H1 (cell line): Measurements from ENCODE around the gene NKD2. TPM values are rescaled to one million over a fixed set of nuclear protein-coding genes. Genes with fewer than 3 reads are reported as not detected.

Source experiments
- CTCF ChIA-PET: fragments of 300-600 bp; sonication (Branson Sonifier 250); formaldehyde crosslinking; loops from one replicate; lab custom pipeline; 2021; ENCODE audit not compliant: partially characterized antibody; lab: Charles Lee
- POLR2A ChIA-PET: fragments of 300-600 bp; sonication (Branson Sonifier 250); formaldehyde crosslinking; loops from one replicate; lab custom pipeline; 2021; ENCODE audit warnings: inconsistent platforms; ENCODE audit not compliant: partially characterized antibody; lab: Charles Lee
- DNase-seq, 2 experiments: peaks; one replicate each; pipeline versions ENCODE4 v3.0.0 to v3.0.0-alpha.2; 2010 to 2022; ENCODE audit warnings: low spot score in 2 of 2, low read depth in 1 of 2, mixed read lengths in 1 of 2
- FAIRE-seq: peaks from 2 replicates; lab custom pipeline; 2011; peaks lifted over from hg19 to GRCh38; lab: Jason Lieb, UNC
- H2AFZ ChIP-seq: 2 replicates; pipeline ENCODE4 v1.8.1; 2012; ENCODE audit warnings: low read length, inconsistent platforms
- H2AK5ac ChIP-seq: 2 replicates; pipeline ENCODE4 v1.6.1; 2013; ENCODE audit warnings: low read depth, low read length
- H2BK120ac ChIP-seq: replicated peaks from 2 replicates; pipeline ENCODE3; 2013; ENCODE audit warnings: low read depth, low read length, inconsistent platforms
- H2BK12ac ChIP-seq: 2 replicates; pipeline ENCODE4 v1.6.1; 2013; ENCODE audit warnings: low read depth, low read length
- H2BK15ac ChIP-seq: 2 replicates; pipeline ENCODE4 v1.6.1; 2013; ENCODE audit warnings: low read length
- H2BK20ac ChIP-seq: 2 replicates; pipeline ENCODE4 v1.6.1; 2013; ENCODE audit warnings: low read length
- H2BK5ac ChIP-seq: 2 replicates; pipeline ENCODE4 v1.6.1; 2013; ENCODE audit warnings: low read depth, low read length
- H3K14ac ChIP-seq: 2 replicates; pipeline ENCODE4 v1.6.1; 2013; ENCODE audit warnings: inconsistent platforms; ENCODE audit not compliant: insufficient read length
- H3K18ac ChIP-seq: 2 replicates; pipeline ENCODE4 v1.6.1; 2013; ENCODE audit warnings: low read length; ENCODE audit errors: extremely low read depth
- H3K23ac ChIP-seq: 2 replicates; pipeline ENCODE4 v1.6.1; 2013; ENCODE audit warnings: inconsistent platforms; ENCODE audit not compliant: insufficient read length
- H3K23me2 ChIP-seq: 2 replicates; pipeline ENCODE4 v1.6.1; 2013; ENCODE audit warnings: low read depth, low read length
- H3K27ac ChIP-seq: 2 replicates; pipeline ENCODE4 v1.6.1; 2011; ENCODE audit warnings: low read depth, low read length, inconsistent platforms
- H3K27me3 ChIP-seq, 4 experiments: replicated peaks in 1 of 4; 1 replicate in 1 of 4; 2 replicates in 3 of 4; pipeline versions ENCODE4 v1.6.1 to v1.8.1; 2011 to 2013; ENCODE audit warnings: low read length in 3 of 4, mild to moderate bottlenecking in 3 of 4, inconsistent platforms in 2 of 4, mixed read lengths in 2 of 4, moderate library complexity in 1 of 4; ENCODE audit not compliant: control insufficient read depth in 3 of 4, insufficient read depth in 3 of 4; ENCODE audit errors: extremely low read depth in 1 of 4
- H3K36me3 ChIP-seq, 4 experiments: 2 replicates each; pipeline versions ENCODE4 v1.6.1 to v1.8.1; 2011 to 2013; ENCODE audit warnings: mild to moderate bottlenecking in 4 of 4, low read length in 3 of 4, moderate library complexity in 2 of 4, control low read depth in 1 of 4, inconsistent platforms in 1 of 4; ENCODE audit not compliant: insufficient read depth in 4 of 4, control insufficient read depth in 2 of 4
- H3K4ac ChIP-seq: replicated peaks from 2 replicates; pipeline ENCODE3; 2013; ENCODE audit warnings: low read length, low read depth, mixed read lengths, inconsistent platforms; ENCODE audit not compliant: insufficient read length
- H3K4me1 ChIP-seq, 4 experiments: replicated peaks in 1 of 4; 1 replicate in 1 of 4; 2 replicates in 3 of 4; pipeline versions ENCODE4 v1.6.1 to v1.8.1; 2011 to 2013; ENCODE audit warnings: low read length in 3 of 4, inconsistent platforms in 2 of 4, mixed read lengths in 1 of 4; ENCODE audit not compliant: insufficient read depth in 4 of 4, control insufficient read depth in 3 of 4
- H3K4me2 ChIP-seq, 2 experiments: 2 replicates each; pipeline versions ENCODE4 v1.6.1 to v1.8.1; 2011 to 2013; ENCODE audit warnings: low read depth in 2 of 2, low read length in 2 of 2, control low read depth in 1 of 2, inconsistent platforms in 1 of 2, mild to moderate bottlenecking in 1 of 2; ENCODE audit not compliant: insufficient read depth in 1 of 2
- H3K4me3 ChIP-seq, 4 experiments: fragments of 200-600, 300-600 bp in 1 of 4; sonication (generic), shearing (Covaris generic), sonication (Bioruptor Twin) in 1 of 4; 2 replicates each; pipeline versions ENCODE4 v1.5.1 to v1.8.1; 2011 to 2016; ENCODE audit warnings: low read length in 4 of 4, low read depth in 3 of 4, control low read depth in 2 of 4, inconsistent platforms in 2 of 4, mild to moderate bottlenecking in 2 of 4, mixed read lengths in 1 of 4, moderate library complexity in 1 of 4; ENCODE audit not compliant: insufficient read depth in 2 of 4; ENCODE audit errors: extremely low read depth in 1 of 4
- H3K56ac ChIP-seq: replicated peaks from 2 replicates; pipeline ENCODE3; 2013; ENCODE audit warnings: low read depth, mild to moderate bottlenecking, mixed read lengths, low read length, inconsistent platforms; ENCODE audit not compliant: insufficient read length
- H3K79me1 ChIP-seq: 2 replicates; pipeline ENCODE4 v1.6.1; 2013; ENCODE audit warnings: low read depth, low read length, control low read depth
- H3K79me2 ChIP-seq, 2 experiments: 2 replicates each; pipeline versions ENCODE4 v1.6.1 to v1.8.1; 2012 to 2013; ENCODE audit warnings: low read length in 2 of 2, mild to moderate bottlenecking in 2 of 2, inconsistent platforms in 1 of 2; ENCODE audit not compliant: insufficient read depth in 2 of 2, control insufficient read depth in 1 of 2
- H3K9ac ChIP-seq, 4 experiments: replicated peaks in 1 of 4; 1 replicate in 1 of 4; 2 replicates in 3 of 4; pipeline versions ENCODE4 v1.6.1 to v1.8.1; 2011 to 2013; ENCODE audit warnings: low read depth in 3 of 4, low read length in 3 of 4, control low read depth in 2 of 4, mild to moderate bottlenecking in 2 of 4, moderate library complexity in 2 of 4, inconsistent platforms in 1 of 4; ENCODE audit errors: extremely low read depth in 1 of 4
- H3K9me3 ChIP-seq, 2 experiments: 2 replicates each; pipeline versions ENCODE4 v1.6.1 to v1.8.1; 2012 to 2013; ENCODE audit warnings: mild to moderate bottlenecking in 2 of 2, moderate library complexity in 2 of 2, control low read depth in 1 of 2, inconsistent platforms in 1 of 2, low read depth in 1 of 2, low read length in 1 of 2, mixed read lengths in 1 of 2; ENCODE audit not compliant: insufficient read depth in 2 of 2
- H4K20me1 ChIP-seq, 2 experiments: replicated peaks in 1 of 2; 2 replicates each; pipeline versions ENCODE3 to v1.8.1; 2011 to 2013; ENCODE audit warnings: inconsistent platforms in 2 of 2, low read length in 2 of 2, mild to moderate bottlenecking in 1 of 2; ENCODE audit not compliant: insufficient read depth in 2 of 2, control insufficient read depth in 1 of 2
- H4K5ac ChIP-seq: 2 replicates; pipeline ENCODE4 v1.6.1; 2013; ENCODE audit warnings: low read length, low read depth, mixed read lengths, inconsistent platforms; ENCODE audit not compliant: insufficient read length
- H4K8ac ChIP-seq: 2 replicates; pipeline ENCODE4 v1.8.0; 2013; ENCODE audit warnings: mild to moderate bottlenecking, moderate library complexity, low read length, inconsistent platforms; ENCODE audit not compliant: insufficient read depth; ENCODE audit errors: extremely low read depth
- H4K91ac ChIP-seq: replicated peaks from 2 replicates; pipeline ENCODE3; 2013; ENCODE audit warnings: low read length, mixed read lengths, inconsistent platforms; ENCODE audit not compliant: insufficient read length
- ASH2L ChIP-seq: fragments of 200-600, 300-600 bp; sonication (generic); IDR thresholded peaks from one replicate; pipeline ENCODE4 v1.7.1; 2017; ENCODE audit warnings: low read length
- BCL11A ChIP-seq, 2 experiments: IDR thresholded peaks; one replicate each; pipeline ENCODE4 v1.6.1; 2011; ENCODE audit warnings: low read depth in 2 of 2, low read length in 2 of 2, mild to moderate bottlenecking in 2 of 2
- CHD1 ChIP-seq: IDR thresholded peaks from 2 replicates; pipeline ENCODE4 v1.6.1; 2012; ENCODE audit warnings: low read depth, low read length, improper control_type of control experiment
- CREB1 ChIP-seq: IDR thresholded peaks from 2 replicates; pipeline ENCODE4 v1.6.1; 2012; ENCODE audit warnings: inconsistent platforms
- GTF2F1 ChIP-seq: IDR thresholded peaks from 2 replicates; pipeline ENCODE4 v1.6.1; 2012; ENCODE audit warnings: low read depth, low read length, improper control_type of control experiment, borderline replicate concordance
- JUN ChIP-seq: IDR thresholded peaks from 2 replicates; pipeline ENCODE4 v1.6.1; 2011; ENCODE audit warnings: low read depth, mild to moderate bottlenecking, improper control_type of control experiment, low read length
- KDM4A ChIP-seq: IDR thresholded peaks from one replicate; pipeline ENCODE4 v1.7.1; 2012; ENCODE audit warnings: low read depth, mild to moderate bottlenecking, moderate library complexity, low read length, inconsistent platforms; ENCODE audit not compliant: severe bottlenecking
- KDM5A ChIP-seq: fragments of 200-600 bp; IDR thresholded peaks from 2 replicates; pipeline ENCODE4 v1.7.1; 2012; ENCODE audit warnings: mild to moderate bottlenecking, low read length, inconsistent platforms, mixed read lengths
- NANOG ChIP-seq: IDR thresholded peaks from 2 replicates; pipeline ENCODE4 v1.6.1; 2011; ENCODE audit warnings: low read length, low read depth, mild to moderate bottlenecking, inconsistent platforms; ENCODE audit not compliant: insufficient read depth, poor library complexity, severe bottlenecking
- POLR2AphosphoS5 ChIP-seq: IDR thresholded peaks from 2 replicates; pipeline ENCODE4 v1.6.1; 2011; ENCODE audit warnings: low read depth, low read length
- POU5F1 ChIP-seq: IDR thresholded peaks from 2 replicates; pipeline ENCODE4 v1.6.1; 2011; ENCODE audit warnings: low read depth, mild to moderate bottlenecking, low read length, moderate library complexity
- SIN3A ChIP-seq, 2 experiments: IDR thresholded peaks in 1 of 2; conservative IDR thresholded peaks in 1 of 2; 2 replicates each; pipeline ENCODE4 v1.6.1; 2011 to 2012; ENCODE audit warnings: low read length in 2 of 2, improper control_type of control experiment in 1 of 2, low read depth in 1 of 2, mild to moderate bottlenecking in 1 of 2
- SIX5 ChIP-seq: IDR thresholded peaks from 2 replicates; pipeline ENCODE4 v1.6.1; 2011; ENCODE audit warnings: mild to moderate bottlenecking, low read depth, low read length
- SP1 ChIP-seq: IDR thresholded peaks from 2 replicates; pipeline ENCODE4 v1.6.1; 2011; ENCODE audit warnings: low read depth, low read length
- SP2 ChIP-seq: IDR thresholded peaks from 2 replicates; pipeline ENCODE4 v1.6.1; 2012; ENCODE audit warnings: mild to moderate bottlenecking, low read length, inconsistent platforms
- ZNF274 ChIP-seq: IDR thresholded peaks from 2 replicates; pipeline ENCODE4 v1.7.0; 2012; ENCODE audit warnings: low read length, borderline replicate concordance; ENCODE audit errors: extremely low read depth
- WGBS, 2 experiments: shearing (Covaris generic) in 1 of 2; methylation state at CpG; one replicate each; pipeline versions ENCODE4 v1.1.6 to v1.1.7; 2013 to 2015; ENCODE audit warnings: low lambda C conversion rate in 2 of 2, mixed read lengths in 2 of 2, inconsistent platforms in 1 of 2, low coverage in 1 of 2, missing lambda C conversion rate in 1 of 2; ENCODE audit not compliant: insufficient replicate concordance in 2 of 2, insufficient coverage in 1 of 2, insufficient read length in 1 of 2; ENCODE audit errors: extremely low coverage in 1 of 2, missing lambda C conversion rate in 1 of 2; 5-methylcytosine and 5-hydroxymethylcytosine counted together
- polyA plus RNA-seq, 7 experiments: library from polyadenylated mRNA; depleted of rRNA in 3 of 7; stranded (reverse) in 5 of 7; unstranded in 2 of 7; fragments of >200 nt in 5 of 7; fragments of 200-250 nt in 2 of 7; gene quantifications; 1 replicate in 5 of 7; 2 replicates in 1 of 7; 4 replicates in 1 of 7; pipeline versions ENCODE4 v1.2.1 to v1.2.3, GENCODE V29; 2011 to 2013; ENCODE audit warnings: missing spikeins in 2 of 7, mixed read lengths in 2 of 7
- total RNA-seq: library from RNA; stranded (reverse); fragmentation: NEBNext Ultra II Directional; extraction: Animal tissue kit (Norgen Biotek cat#: 25700); gene quantifications from 2 replicates; pipeline ENCODE4 v1.2.1, GENCODE V29; 2021

NKD2 gene
- total and polyA plus RNA-seq, 2 of the 8 experiments (the other 6 are each of a cell fraction or from before 2014, with no cell fraction given), result 5.5 to 7.9 TPM

GRCh38 chr5:997711-998110 lies 10.9 kb upstream of the NKD2 start:
- no peak overlapping the region for H3K4me2 ChIP-seq
- no peak overlapping the region for H3K4ac ChIP-seq
- H3K14ac ChIP-seq, result no peak overlapping the region
- H3K4me3 ChIP-seq, result no peak overlapping the region
- no peak overlapping the region for H3K18ac ChIP-seq
- H4K8ac ChIP-seq, result no peak overlapping the region
- H2AFZ ChIP-seq, result no peak overlapping the region
- DNase-seq (no peak), FAIRE-seq (no peak)
- H2BK5ac ChIP-seq, result no peak overlapping the region
- 86% methylated on average over 5 of the region's 6 CpGs; no CpG with 5 or more reads in 1 of the 2 experiments for WGBS, 2 experiments
- no peaks in the 10 kb centered on the region for H3K79me2 ChIP-seq
- H3K27ac ChIP-seq, result no peak overlapping the region
- H3K27me3 ChIP-seq, result no peaks in the 10 kb centered on the region; a peak in 2 of 7 replicates
- ChIA-PET CTCF (interaction anchor here (1.1 to 5.9 kb wide), 7 partner anchors 10 to 177 kb away, joined by 4 to 30 read pairs (median 6); partner anchors contain the start of gene NKD2), POLR2A (interaction anchor here (0.9 to 1.0 kb wide), 2 partner anchors 75 to 164 kb away, joined by 3 read pairs; no protein-coding TSS in a partner anchor)
- no peaks in the 10 kb centered on the region for H3K9me3 ChIP-seq
- H4K5ac ChIP-seq, result no peak overlapping the region
- H2AK5ac ChIP-seq, result no peak overlapping the region
- H3K9ac ChIP-seq, result no peak overlapping the region
- H4K91ac ChIP-seq, result no peak overlapping the region
- H2BK12ac ChIP-seq, result no peak overlapping the region
- H3K79me1 ChIP-seq, result no peaks in the 10 kb centered on the region
- H3K36me3 ChIP-seq, result no peaks in the 10 kb centered on the region
- no peak overlapping the region for H2BK120ac ChIP-seq
- no peaks in the 10 kb centered on the region for H4K20me1 ChIP-seq
- H2BK20ac ChIP-seq, result no peak overlapping the region
- peaks cover 0 to 3% (median 0%) of the 10 kb centered on the region in 4 experiments; a peak in 2 of 7 replicates for H3K4me1 ChIP-seq
- no peak overlapping the region for H2BK15ac ChIP-seq
- peaks cover 1% of the 10 kb centered on the region; the same call in 1 of the 2 replicates for H3K23me2 ChIP-seq
- H3K23ac ChIP-seq, result no peak overlapping the region
- H3K56ac ChIP-seq, result no peak overlapping the region
- TF ChIP-seq NANOG (no peak), SP1 (no peak), GTF2F1 (no peak), ZNF274 (no peak), CREB1 (no peak), JUN (no peak), CHD1 (no peak), SP2 (no peak), KDM4A (no peak), SIN3A (conservative IDR thresholded peaks at IDR 0.05 in 1 of 2, IDR thresholded peaks at IDR 0.05 in 1 of 2; ENCODE audit: low read depth in 1 of 2, low read length in 2 of 2) (no peak), KDM5A (no peak), BCL11A (IDR thresholded peaks at IDR 0.05; ENCODE audit: low read depth in 2 of 2, low read length in 2 of 2) (no peak), POLR2AphosphoS5 (no peak), ASH2L (no peak), SIX5 (no peak), POU5F1 (no peak)
